Spleen (tissue), 11 donors: ENCODE results near the gene SLC10A3. TPM values are rescaled to one million over a fixed set of nuclear protein-coding genes. Genes with fewer than 3 reads are reported as not detected.

Source experiments
- DNase-seq: peaks from one replicate; pipeline ENCODE4 v3.0.0-alpha.2; 2020
- H3K27ac ChIP-seq, 8 donors: fragments of 200-600 bp; sonication (generic) in 7 of 8; 1 replicate in 4 of 8; 2 replicates in 4 of 8; pipeline versions ENCODE4 v1.5.0 to v1.8.0; 2016 to 2021; ENCODE audit warnings: inconsistent platforms in 4 of 8, mild to moderate bottlenecking in 4 of 8, moderate library complexity in 1 of 8
- H3K27me3 ChIP-seq, 7 donors: fragments of 200-600 bp; sonication (generic) in 6 of 7; replicated peaks in 1 of 7; 1 replicate in 4 of 7; 2 replicates in 3 of 7; pipeline versions ENCODE4 v1.5.0 to v1.8.0; 2016 to 2021; ENCODE audit warnings: inconsistent platforms in 3 of 7, mild to moderate bottlenecking in 1 of 7
- H3K36me3 ChIP-seq, 6 donors: fragments of 200-600 bp; sonication (generic) in 5 of 6; 1 replicate in 4 of 6; 2 replicates in 2 of 6; pipeline versions ENCODE4 v1.5.0 to v1.8.0; 2016 to 2021; ENCODE audit warnings: inconsistent platforms in 2 of 6
- H3K4me1 ChIP-seq, 6 donors: fragments of 200-600 bp; sonication (generic) in 5 of 6; 1 replicate in 3 of 6; 2 replicates in 3 of 6; pipeline versions ENCODE4 v1.5.0 to v1.8.0; 2016 to 2021; ENCODE audit warnings: inconsistent platforms in 3 of 6
- H3K4me3 ChIP-seq, 8 donors: fragments of 200-600 bp; sonication (generic) in 7 of 8; 1 replicate in 4 of 8; 2 replicates in 4 of 8; pipeline versions ENCODE4 v1.5.0 to v1.8.0; 2016 to 2021; ENCODE audit warnings: inconsistent platforms in 4 of 8, mild to moderate bottlenecking in 4 of 8, moderate library complexity in 2 of 8
- H3K9me3 ChIP-seq, 8 donors: fragments of 200-600 bp; sonication (generic) in 7 of 8; 1 replicate in 4 of 8; 2 replicates in 4 of 8; pipeline versions ENCODE4 v1.5.0 to v1.8.0; 2016 to 2021; ENCODE audit warnings: inconsistent platforms in 4 of 8
- POLR2A ChIP-seq, 3 donors: fragments of 450-650 bp; IDR thresholded peaks; one replicate each; pipeline ENCODE4 v1.5.1; 2017; ENCODE audit warnings: antibody characterized with exemption in 3 of 3, mild to moderate bottlenecking in 1 of 3
- POLR2AphosphoS5 ChIP-seq, 3 donors: sonication (generic); formaldehyde crosslinking; IDR thresholded peaks; one replicate each; pipeline ENCODE4 v1.5.1; 2017; ENCODE audit warnings: antibody characterized with exemption in 3 of 3
- WGBS, 5 donors: extraction: QIAGEN DNeasy Blood & Tissue Kit in 3 of 5; methylation state at CpG; one replicate each; pipeline versions ENCODE4 v1.1.5 to v1.1.7; 2013 to 2018; 5-methylcytosine and 5-hydroxymethylcytosine counted together
- intact Hi-C: fragments of 100-400 bp; cut with DNase I; formaldehyde crosslinking; loops from one replicate; pipeline ENCODE4 v1.15.0; 2023; ENCODE audit warnings: low total_unique reads
- polyA plus RNA-seq, 3 donors: library from polyadenylated mRNA; stranded (reverse); fragments of 200-250 nt; gene quantifications; one replicate each; pipeline ENCODE4 v1.2.1, GENCODE V29; 2013
- total RNA-seq, 7 donors: library from RNA; depleted of rRNA in 3 of 7; stranded (reverse); fragments of >200 nt in 3 of 7; fragmentation: NEBNext Ultra II Directional in 4 of 7; extraction: Animal tissue kit (Norgen Biotek cat#: 25700) in 4 of 7; gene quantifications; one replicate each; pipeline versions ENCODE4 v1.1.0 to v1.2.1, GENCODE V29; 2016 to 2021
- TF ChIP-seq, protein P1 (sequence below), 11 experiments: fragments of 200-600 bp in 7 of 11; fragments of 450-650 bp in 4 of 11; sonication (generic) in 4 of 11; IDR thresholded peaks in 8 of 11; conservative IDR thresholded peaks in 3 of 11; 1 replicate in 7 of 11; 2 replicates in 4 of 11; pipeline versions ENCODE4 v1.4.0 to v1.8.0; 2016 to 2021; ENCODE audit warnings: antibody characterized with exemption in 11 of 11, inconsistent platforms in 4 of 11, mild to moderate bottlenecking in 1 of 11
- donor health status: healthy with polysubstance abuse.
- donor health status: DM: no; HTN: no; CAD: no; lungs with moderate emphysema.
- donor health status: DM: no; HTN: no; CAD: no.
- donor health status: Bipolar disorder and iron deficiency.
- donor health status: healthy.
- donor health status: DM: no; HTN: no; CAD: no.
- donor health status: DM: yes; HTN: yes; CAD: no.

The SLC10A3 gene
- total and polyA plus RNA-seq, 10 donors, result 11.0 to 21.8 (median 16.8) TPM

DNA sequence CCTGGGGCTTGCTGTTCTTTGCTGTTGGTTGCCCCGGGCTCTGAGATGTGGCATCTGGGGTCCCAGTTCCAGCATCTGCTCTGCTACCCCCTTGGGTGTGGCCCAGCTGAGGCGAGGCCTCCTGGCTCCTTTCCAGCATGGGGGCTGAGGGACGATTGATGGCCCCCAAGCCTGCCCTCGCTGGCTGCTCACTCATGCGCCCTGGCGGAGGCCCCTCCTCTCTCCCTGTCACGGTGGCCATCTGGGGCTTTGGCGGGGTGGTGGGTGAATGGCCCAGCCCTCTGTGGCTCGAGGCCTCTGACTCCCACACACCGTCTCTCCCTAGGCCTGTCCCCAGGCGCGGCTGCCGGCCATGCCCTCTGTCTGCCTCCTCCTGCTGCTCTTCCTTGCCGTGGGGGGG, 30.6 kb downstream of the SLC10A3 start:
- H3K9me3 ChIP-seq, result no peaks in the 10 kb centered on the region
- DNase-seq, result no peak
- H3K27me3 ChIP-seq, result peaks cover 0 to 5% (median 0%) of the 10 kb centered on the region in 7 donors
- WGBS, 5 donors, result 50 to 77% (median 74%) methylated on average over 7 to 14 of the region's 14 CpGs
- intact Hi-C loops, result no loop called here
- H3K36me3 ChIP-seq, result peaks cover 0 to 48% (median 4%) of the 10 kb centered on the region in 6 donors
- no peak for TF ChIP-seq POLR2A (IDR thresholded peaks at IDR 0.05)
- H3K4me1 ChIP-seq, result peaks cover 0 to 27% (median 13%) of the 10 kb centered on the region in 6 donors
- H3K27ac ChIP-seq, result peak overlapping the region in 2 of 8 donors; percentile 80 to 89
- H3K4me3 ChIP-seq, result peak overlapping the region in 4 of 8 donors; percentile 50 to 80 (median 61)

GRCh38 chrX:154458954-154459778, 31.3 kb downstream of the SLC10A3 start:
- H3K9me3 ChIP-seq, result no peaks in the 10 kb centered on the region
- peaks cover 0 to 27% (median 13%) of the 10 kb centered on the region in 6 donors for H3K4me1 ChIP-seq
- intact Hi-C loops, result no loop called here
- peaks cover 0 to 5% (median 0%) of the 10 kb centered on the region in 7 donors for H3K27me3 ChIP-seq
- H3K36me3 ChIP-seq, result peaks cover 0 to 41% (median 2%) of the 10 kb centered on the region in 6 donors
- WGBS, 5 donors, result 41 to 70% (median 55%) methylated on average over 8 to 15 of the region's 15 CpGs
- peak overlapping the region; percentile 43 to 80 (median 53) for H3K4me3 ChIP-seq
- peak overlapping the region in 5 of 8 donors; percentile 67 to 89 (median 73) for H3K27ac ChIP-seq
- TF ChIP-seq POLR2A (IDR thresholded peaks at IDR 0.05), result no peak
- no peak for TF ChIP-seq POLR2AphosphoS5 (IDR thresholded peaks at IDR 0.05)
- TF ChIP-seq, protein P1, sequence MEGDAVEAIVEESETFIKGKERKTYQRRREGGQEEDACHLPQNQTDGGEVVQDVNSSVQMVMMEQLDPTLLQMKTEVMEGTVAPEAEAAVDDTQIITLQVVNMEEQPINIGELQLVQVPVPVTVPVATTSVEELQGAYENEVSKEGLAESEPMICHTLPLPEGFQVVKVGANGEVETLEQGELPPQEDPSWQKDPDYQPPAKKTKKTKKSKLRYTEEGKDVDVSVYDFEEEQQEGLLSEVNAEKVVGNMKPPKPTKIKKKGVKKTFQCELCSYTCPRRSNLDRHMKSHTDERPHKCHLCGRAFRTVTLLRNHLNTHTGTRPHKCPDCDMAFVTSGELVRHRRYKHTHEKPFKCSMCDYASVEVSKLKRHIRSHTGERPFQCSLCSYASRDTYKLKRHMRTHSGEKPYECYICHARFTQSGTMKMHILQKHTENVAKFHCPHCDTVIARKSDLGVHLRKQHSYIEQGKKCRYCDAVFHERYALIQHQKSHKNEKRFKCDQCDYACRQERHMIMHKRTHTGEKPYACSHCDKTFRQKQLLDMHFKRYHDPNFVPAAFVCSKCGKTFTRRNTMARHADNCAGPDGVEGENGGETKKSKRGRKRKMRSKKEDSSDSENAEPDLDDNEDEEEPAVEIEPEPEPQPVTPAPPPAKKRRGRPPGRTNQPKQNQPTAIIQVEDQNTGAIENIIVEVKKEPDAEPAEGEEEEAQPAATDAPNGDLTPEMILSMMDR (IDR thresholded peaks at IDR 0.05 in 8 of 11, conservative IDR thresholded peaks at IDR 0.05 in 3 of 11), result no peak
- DNase-seq, result no peak

DNA sequence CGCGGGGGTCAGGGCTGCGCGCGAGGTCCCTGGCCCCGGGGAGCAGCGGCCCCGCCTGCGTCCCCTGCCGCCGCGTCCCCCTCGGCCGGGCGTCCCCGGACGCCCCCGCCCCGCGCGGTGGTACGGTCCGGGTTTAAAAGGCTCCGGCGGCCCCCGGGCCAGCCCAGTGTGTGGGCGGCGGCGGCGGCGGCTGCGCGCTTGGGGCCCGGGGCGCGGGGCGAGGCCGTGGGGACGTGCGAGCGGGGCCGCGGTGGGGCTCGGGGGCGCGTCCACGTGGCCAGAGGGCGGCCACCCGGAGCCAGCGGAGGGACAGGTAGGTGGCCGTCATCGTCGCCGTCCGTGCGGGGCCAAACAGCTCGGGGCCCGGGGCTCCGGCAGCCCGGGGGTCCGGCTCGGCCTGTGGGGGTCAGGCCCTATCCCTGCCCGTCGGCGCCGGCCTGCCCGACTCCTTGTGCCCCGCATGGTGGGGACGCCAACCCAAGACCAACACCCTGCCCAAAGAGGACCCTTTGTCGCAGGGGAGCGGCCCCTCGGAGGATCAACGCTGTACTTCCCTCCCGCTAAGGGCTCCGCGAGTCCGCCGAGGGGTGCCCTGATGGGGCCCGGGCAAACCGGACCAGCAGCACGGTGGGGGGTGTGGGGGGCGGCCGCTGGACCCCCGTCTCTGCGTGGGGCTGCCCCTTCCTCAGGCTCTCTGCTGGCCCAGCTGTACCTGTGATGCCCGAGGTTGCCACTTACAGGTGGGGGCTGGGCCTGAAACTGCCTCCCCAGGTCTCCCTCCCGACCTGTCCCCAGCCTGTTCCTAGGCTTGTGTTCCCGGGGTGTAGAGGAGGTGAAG, 32.1 kb downstream of the SLC10A3 start, which contains the start of gene PLXNA3:
Gene PLXNA3, plus strand, starts transcription at position 166 of the 838 bp plus-strand sequence. CDS start 1,903 bp downstream, outside the sequence.
- Histone ChIP-seq H3K4me3 (peak within 1 kb of the TSS; percentile 43 to 80 (median 53)), H3K4me1 (peaks cover 0 to 27% (median 13%) of the 10 kb centered on the region in 6 donors), H3K9me3 (no peaks in the 10 kb centered on the region), H3K27me3 (peaks cover 0 to 5% (median 0%) of the 10 kb centered on the region in 7 donors), H3K27ac (peak within 1 kb of the TSS in 7 of 8 donors; percentile 54 to 89 (median 72)), H3K36me3 (peaks cover 0 to 33% (median 2%) of the 10 kb centered on the region in 6 donors)
- 1 to 37% (median 10%) methylated on average over 3 to 88 of the region's 88 CpGs for WGBS, 5 donors
- intact Hi-C loops, result no loop called here
- TF ChIP-seq POLR2AphosphoS5 (IDR thresholded peaks at IDR 0.05) (peak; percentile 41 to 84 (median 61)), POLR2A (IDR thresholded peaks at IDR 0.05) (peak in 1 of 3 donors; percentile 41)
- TF ChIP-seq, protein P1 (IDR thresholded peaks at IDR 0.05 in 8 of 11, conservative IDR thresholded peaks at IDR 0.05 in 3 of 11), result no peak
- DNase-seq, result peak; percentile 87

DNA sequence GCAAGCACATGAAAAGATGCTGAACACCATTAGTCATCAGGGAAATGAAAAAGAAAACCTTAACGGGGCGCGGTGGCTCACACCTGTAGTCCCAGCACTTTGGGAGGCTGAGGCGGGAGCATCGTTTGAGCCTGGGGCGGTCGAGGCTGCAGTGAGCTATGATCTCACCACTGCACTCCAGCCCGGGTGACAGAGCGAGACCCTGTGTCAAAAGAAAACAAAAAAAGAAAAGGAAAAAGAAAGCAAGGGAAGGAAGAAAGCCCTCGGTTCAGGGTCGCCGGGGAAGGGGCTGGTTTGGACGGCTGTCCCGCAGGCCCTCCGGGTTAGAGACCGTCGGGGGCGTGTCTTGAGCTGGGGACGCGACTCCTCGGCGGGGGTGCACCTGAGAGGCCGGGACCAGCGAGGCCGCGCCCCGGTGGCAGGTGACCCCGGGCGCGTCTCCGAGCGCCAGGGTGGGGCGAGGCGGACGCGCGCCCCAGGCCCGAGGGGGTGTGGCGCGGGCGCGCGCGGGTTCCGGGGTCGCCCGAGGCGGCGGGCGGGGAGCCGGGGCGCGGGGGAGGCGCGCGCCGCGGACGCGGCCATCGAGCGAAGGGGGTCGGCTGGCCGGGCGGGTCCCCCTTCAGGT, 32.8 kb downstream of the SLC10A3 start:
- peaks cover 0 to 27% (median 13%) of the 10 kb centered on the region in 6 donors for H3K4me1 ChIP-seq
- intact Hi-C loops, result no loop called here
- peaks cover 0 to 5% (median 0%) of the 10 kb centered on the region in 7 donors for H3K27me3 ChIP-seq
- TF ChIP-seq POLR2A (IDR thresholded peaks at IDR 0.05) (no peak), POLR2AphosphoS5 (IDR thresholded peaks at IDR 0.05) (peak in 1 of 3 donors; percentile 31)
- TF ChIP-seq, protein P1 (IDR thresholded peaks at IDR 0.05 in 8 of 11, conservative IDR thresholded peaks at IDR 0.05 in 3 of 11), result no peak
- H3K27ac ChIP-seq, result peak overlapping the region in 7 of 8 donors; percentile 54 to 89 (median 72)
- WGBS, 5 donors, result 3 to 55% (median 12%) methylated on average over 25 to 65 of the region's 65 CpGs
- peak overlapping the region; percentile 16 to 80 (median 48) for H3K4me3 ChIP-seq
- H3K9me3 ChIP-seq, result no peaks in the 10 kb centered on the region
- DNase-seq, result peak; percentile 89
- peaks cover 0 to 29% (median 0%) of the 10 kb centered on the region in 6 donors for H3K36me3 ChIP-seq
